ENCODE data around the gene MVB12B. TPM values are rescaled to one million over a fixed set of nuclear protein-coding genes. Genes with fewer than 3 reads are reported as not detected.

MVB12B gene
- total and polyA plus RNA-seq, 2 of the 8 experiments (the other 6 are each of a cell fraction or from before 2014, with no cell fraction given), result 2.6 to 5.0 TPM

GRCh38 chr9:126363250-126363649 is 36.6 kb downstream of the MVB12B start:
- Histone ChIP-seq H2BK20ac (ENCODE audit: low read length) (no peak overlapping the region), H3K4ac (replicated peaks; ENCODE audit: insufficient read length, low read depth, low read length) (no peak overlapping the region), H3K14ac (ENCODE audit: insufficient read length) (no peak overlapping the region), H3K4me3 (ENCODE audit: extremely low read depth in 1 of 4, insufficient read depth in 2 of 4, low read depth in 3 of 4, low read length in 4 of 4) (no peak overlapping the region), H4K5ac (ENCODE audit: insufficient read length, low read depth, low read length) (no peak overlapping the region), H4K20me1 (replicated peaks in 1 of 2; ENCODE audit: control insufficient read depth in 1 of 2, insufficient read depth in 2 of 2, low read length in 2 of 2) (no peaks in the 10 kb centered on the region), H3K79me2 (ENCODE audit: control insufficient read depth in 1 of 2, insufficient read depth in 2 of 2, low read length in 2 of 2) (no peaks in the 10 kb centered on the region), H3K79me1 (ENCODE audit: low read depth, low read length) (no peaks in the 10 kb centered on the region), H3K4me1 (replicated peaks in 1 of 4; ENCODE audit: control insufficient read depth in 3 of 4, insufficient read depth in 4 of 4, low read length in 3 of 4) (no peaks in the 10 kb centered on the region), H3K4me2 (ENCODE audit: insufficient read depth in 1 of 2, low read depth in 2 of 2, low read length in 2 of 2) (no peak overlapping the region), H3K36me3 (ENCODE audit: control insufficient read depth in 2 of 4, insufficient read depth in 4 of 4, low read length in 3 of 4) (peaks cover 0 to 3% (median 0%) of the 10 kb centered on the region in 4 experiments; a peak in 1 of 8 replicates), H2BK120ac (replicated peaks; ENCODE audit: low read depth, low read length) (no peak overlapping the region), H2BK12ac (ENCODE audit: low read depth, low read length) (no peak overlapping the region), H3K9ac (replicated peaks in 1 of 4; ENCODE audit: extremely low read depth in 1 of 4, low read depth in 3 of 4, low read length in 3 of 4) (no peak overlapping the region; a peak in 1 of 7 replicates), H3K23me2 (ENCODE audit: low read depth, low read length) (no peaks in the 10 kb centered on the region), H3K23ac (ENCODE audit: insufficient read length) (no peak overlapping the region), H4K8ac (ENCODE audit: extremely low read depth, insufficient read depth, low read length) (no peak overlapping the region), H2AK5ac (ENCODE audit: low read depth, low read length) (no peak overlapping the region), H3K9me3 (ENCODE audit: insufficient read depth in 2 of 2, low read depth in 1 of 2, low read length in 1 of 2) (peaks cover 0 to 8% of the 10 kb centered on the region in 2 experiments; a peak in 2 of 4 replicates), H4K91ac (replicated peaks; ENCODE audit: insufficient read length, low read length) (no peak overlapping the region), H3K56ac (replicated peaks; ENCODE audit: insufficient read length, low read depth, low read length) (no peak overlapping the region), H3K27me3 (replicated peaks in 1 of 4; ENCODE audit: control insufficient read depth in 3 of 4, extremely low read depth in 1 of 4, insufficient read depth in 3 of 4, low read length in 3 of 4) (no peaks in the 10 kb centered on the region), H2BK5ac (ENCODE audit: low read depth, low read length) (no peak overlapping the region), H2AFZ (ENCODE audit: low read length) (no peak overlapping the region), H2BK15ac (ENCODE audit: low read length) (no peak overlapping the region), H3K27ac (ENCODE audit: low read depth, low read length) (no peak overlapping the region), H3K18ac (ENCODE audit: extremely low read depth, low read length) (no peak overlapping the region)
- FAIRE-seq, result no peak
- POLR2A ChIA-PET (ENCODE audit: partially characterized antibody), result no interaction called here
- DNase-seq (ENCODE audit: low read depth in 1 of 2, low spot score in 2 of 2), result no peak
- 98 to 100% methylated on average over 1 to 6 of the region's 6 CpGs for WGBS, 2 experiments (ENCODE audit: extremely low coverage in 1 of 2, insufficient coverage in 1 of 2, insufficient read length in 1 of 2, insufficient replicate concordance in 2 of 2, low coverage in 1 of 2, low lambda C conversion rate in 2 of 2, missing lambda C conversion rate in 1 of 2)
- CTCF ChIA-PET (ENCODE audit: partially characterized antibody), result interaction anchor here (0.9 to 1.2 kb wide), 3 partner anchors 8 to 61 kb away, joined by 3 to 4 read pairs (median 4); no protein-coding TSS in a partner anchor
- TF ChIP-seq CTBP2 (IDR thresholded peaks at IDR 0.05; ENCODE audit: borderline replicate concordance, insufficient read depth, insufficient read length, low read length) (no peak), TAF1 (IDR thresholded peaks at IDR 0.05; ENCODE audit: low read depth, low read length) (no peak), SP4 (IDR thresholded peaks at IDR 0.05; ENCODE audit: low read length) (no peak)
